Heart left ventricle (tissue), 16 donors: ENCODE measurements around the gene PIAS4. TPM values are rescaled to one million over a fixed set of nuclear protein-coding genes. Genes with fewer than 3 reads are reported as not detected.

ENCODE experiments used
- ATAC-seq, 4 donors: fragments of 200-7000 bp; cut with Tn5 transposase; one replicate each; pipeline ENCODE4 v1.9.1; 2020 to 2022; ENCODE audit warnings: moderate library complexity in 4 of 4, mild to moderate bottlenecking in 3 of 4, moderate number of reproducible peaks in 1 of 4
- DNase-seq, 5 donors: peaks; one replicate each; pipeline ENCODE4 v3.0.0-alpha.2; 2020
- H3K27ac ChIP-seq, 12 donors: fragments of 200-600 bp; sonication (generic) in 4 of 12; one replicate each; pipeline versions ENCODE4 v1.5.0 to v1.8.0; 2016 to 2022; ENCODE audit warnings: mild to moderate bottlenecking in 2 of 12
- H3K27me3 ChIP-seq, 9 donors: fragments of 200-600 bp; sonication (generic) in 2 of 9; one replicate each; pipeline versions ENCODE4 v1.5.1 to v1.8.0; 2016 to 2022; ENCODE audit warnings: mild to moderate bottlenecking in 3 of 9
- H3K36me3 ChIP-seq, 9 donors: fragments of 200-600 bp; sonication (generic) in 2 of 9; one replicate each; pipeline versions ENCODE4 v1.5.0 to v1.8.0; 2018 to 2022; ENCODE audit warnings: mild to moderate bottlenecking in 2 of 9
- H3K4me1 ChIP-seq, 12 donors: fragments of 200-600 bp; sonication (generic) in 4 of 12; one replicate each; pipeline versions ENCODE4 v1.5.0 to v1.8.0; 2016 to 2022; ENCODE audit warnings: mild to moderate bottlenecking in 3 of 12
- H3K4me3 ChIP-seq, 12 donors: fragments of 200-600 bp; sonication (generic) in 4 of 12; one replicate each; pipeline versions ENCODE4 v1.5.0 to v1.8.0; 2017 to 2022; ENCODE audit warnings: mild to moderate bottlenecking in 9 of 12, moderate library complexity in 4 of 12
- H3K9me3 ChIP-seq, 12 donors: fragments of 200-600 bp; sonication (generic) in 4 of 12; one replicate each; pipeline versions ENCODE4 v1.5.0 to v1.8.0; 2016 to 2022; ENCODE audit warnings: mild to moderate bottlenecking in 1 of 12
- POLR2A ChIP-seq, 2 donors: fragments of 450-650 bp; IDR thresholded peaks; one replicate each; pipeline ENCODE4 v1.6.1; 2017; ENCODE audit warnings: antibody characterized with exemption in 2 of 2, mild to moderate bottlenecking in 2 of 2, moderate library complexity in 2 of 2
- WGBS, 4 donors: extraction: QIAGEN DNeasy Blood & Tissue Kit in 2 of 4; methylation state at CpG; one replicate each; pipeline versions ENCODE4 v1.1.5 to v1.1.7; 2013 to 2018; 5-methylcytosine and 5-hydroxymethylcytosine counted together
- intact Hi-C, 10 donors: fragments of 100-400 bp; cut with DNase I; formaldehyde crosslinking; loops; one replicate each; pipeline versions ENCODE4 v1.11.1 to v1.14.2; 2022
- polyA plus RNA-seq, 2 donors: library from polyadenylated mRNA; stranded (reverse); fragments of 200-250 nt; gene quantifications; one replicate each; pipeline ENCODE4 v1.2.3, GENCODE V29; 2013
- total RNA-seq, 9 donors: library from RNA; depleted of rRNA in 2 of 9; stranded (reverse); fragments of >200 nt in 2 of 9; fragmentation: NEBNext Ultra II Directional in 3 of 9; extraction: Animal tissue kit (Norgen Biotek cat#: 25700) in 3 of 9; gene quantifications; one replicate each; pipeline versions ENCODE4 v1.1.0 to v1.2.4, GENCODE V29; 2016 to 2023
- TF ChIP-seq, protein P1 (sequence below), 12 donors: fragments of 200-600 bp; sonication (generic) in 4 of 12; IDR thresholded peaks; one replicate each; pipeline versions ENCODE4 v1.5.0 to v1.8.0; 2018 to 2022; ENCODE audit warnings: antibody characterized with exemption in 12 of 12, mild to moderate bottlenecking in 5 of 12
- donor health status: ischemic (EF 13 %, LVEDD 7.1; RV severe dilation, severe dysfunction).
- donor health status: healthy with polysubstance abuse.
- donor health status: DM: no; HTN: yes; CAD: no.
- donor health status: DM: no; HTN: no; CAD: no.
- donor health status: ischemic (EF 25% LVEDD 6.9; RV normal size, moderate dysfunction).
- donor health status: ischemic (EF 25% LVEDD 5.7; RV mildly dilated, moderate dysfunction).
- donor health status: healthy.
- donor health status: DM: yes; HTN: yes; CAD: no.
- donor health status: ischemic (EF 35%, LVEDD 5.7; RV mildly dilated, moderate dysfunction).
- donor health status: nonischemic (EF 11% LVEDD 7.7; RV severe dilation, severe dysfunction).
- donor health status: DM: yes; HTN: yes; CAD: no.
- donor health status: PGD.
- donor health status: ischemic (EF 29% LVEDD 5.4; RV normal size, mild dysfunction).
- donor health status: nonischemic (EF 23%, LVEDD 6.1; RV moderate dilation, normal function).

The PIAS4 gene
- total and polyA plus RNA-seq, 11 donors: 12.3 to 19.1 (median 15.3) TPM

DNA sequence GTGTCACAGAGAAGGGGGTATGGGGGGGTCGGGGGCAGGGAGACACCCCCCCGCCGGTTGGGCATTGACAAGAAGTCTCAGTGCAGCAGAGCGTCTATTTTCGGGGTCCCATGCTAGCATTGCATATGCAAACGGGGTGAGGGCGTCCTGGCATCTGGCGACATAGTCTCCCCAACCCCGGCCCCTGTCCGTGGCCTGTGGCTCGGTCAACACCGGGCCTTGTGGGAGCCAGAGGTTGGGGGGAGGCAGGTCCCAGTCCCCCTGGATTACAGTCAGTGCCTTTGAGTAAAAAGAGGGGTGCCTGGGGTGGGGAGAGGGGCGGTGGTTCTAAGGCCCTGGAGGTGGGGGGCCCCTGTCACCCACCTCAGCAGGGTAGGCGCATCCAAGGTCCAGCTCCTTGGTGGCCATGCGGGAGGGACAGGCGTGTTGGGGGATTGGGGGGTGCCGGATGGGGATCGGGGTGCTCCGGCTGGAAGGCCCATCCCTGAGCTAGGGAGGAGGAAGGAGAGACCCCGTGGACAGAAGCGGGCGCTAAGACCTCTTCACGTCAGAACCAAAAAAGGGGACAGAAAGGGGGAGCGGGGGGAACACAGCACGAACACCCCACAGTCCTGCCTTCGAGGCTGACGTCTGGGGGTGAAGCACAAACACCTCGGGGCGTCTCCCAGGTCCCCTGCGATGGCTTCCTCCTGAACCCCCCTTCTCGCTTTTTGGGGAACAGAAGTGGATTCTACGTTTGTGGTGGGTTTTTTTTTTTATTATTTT, 38.2 kb downstream of the PIAS4 start:
- no peak for ATAC-seq
- WGBS, 4 donors: 90 to 92% (median 91%) methylated on average over 31 to 32 of the region's 32 CpGs
- intact Hi-C loops: no loop called here

DNA sequence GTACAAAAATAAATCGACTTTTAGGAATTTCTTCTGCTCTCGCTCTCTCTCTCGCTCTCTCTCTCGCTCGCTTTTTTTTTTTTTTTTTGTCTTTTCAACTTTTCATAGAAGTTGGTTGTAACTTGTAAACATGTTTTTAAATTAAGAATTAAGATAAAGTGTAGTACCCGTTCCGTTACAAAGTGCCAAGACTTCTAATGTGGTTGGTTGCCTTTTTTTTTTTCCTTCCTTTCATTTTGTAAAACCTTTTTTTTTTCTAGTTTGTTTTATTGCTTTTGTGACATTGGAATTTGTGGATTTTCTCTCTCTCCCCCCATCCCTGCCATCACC, 38.8 kb downstream of the PIAS4 start:
- H3K27ac ChIP-seq: no peak overlapping the region
- no peak for DNase-seq
- WGBS, 4 donors: 83 to 87% (median 85%) methylated on average over 7 of the region's 7 CpGs
- no peak overlapping the region for H3K4me3 ChIP-seq
- H3K36me3 ChIP-seq: peaks cover 0 to 70% (median 48%) of the 10 kb centered on the region in 9 donors
- no peak for TF ChIP-seq POLR2A (IDR thresholded peaks at IDR 0.05)
- TF ChIP-seq, protein P1, sequence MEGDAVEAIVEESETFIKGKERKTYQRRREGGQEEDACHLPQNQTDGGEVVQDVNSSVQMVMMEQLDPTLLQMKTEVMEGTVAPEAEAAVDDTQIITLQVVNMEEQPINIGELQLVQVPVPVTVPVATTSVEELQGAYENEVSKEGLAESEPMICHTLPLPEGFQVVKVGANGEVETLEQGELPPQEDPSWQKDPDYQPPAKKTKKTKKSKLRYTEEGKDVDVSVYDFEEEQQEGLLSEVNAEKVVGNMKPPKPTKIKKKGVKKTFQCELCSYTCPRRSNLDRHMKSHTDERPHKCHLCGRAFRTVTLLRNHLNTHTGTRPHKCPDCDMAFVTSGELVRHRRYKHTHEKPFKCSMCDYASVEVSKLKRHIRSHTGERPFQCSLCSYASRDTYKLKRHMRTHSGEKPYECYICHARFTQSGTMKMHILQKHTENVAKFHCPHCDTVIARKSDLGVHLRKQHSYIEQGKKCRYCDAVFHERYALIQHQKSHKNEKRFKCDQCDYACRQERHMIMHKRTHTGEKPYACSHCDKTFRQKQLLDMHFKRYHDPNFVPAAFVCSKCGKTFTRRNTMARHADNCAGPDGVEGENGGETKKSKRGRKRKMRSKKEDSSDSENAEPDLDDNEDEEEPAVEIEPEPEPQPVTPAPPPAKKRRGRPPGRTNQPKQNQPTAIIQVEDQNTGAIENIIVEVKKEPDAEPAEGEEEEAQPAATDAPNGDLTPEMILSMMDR (IDR thresholded peaks at IDR 0.05): no peak
- H3K4me1 ChIP-seq: peaks cover 0 to 31% (median 15%) of the 10 kb centered on the region in 12 donors
- H3K9me3 ChIP-seq: no peaks in the 10 kb centered on the region
- ATAC-seq: no peak
- intact Hi-C loops: no loop called here
- no peaks in the 10 kb centered on the region for H3K27me3 ChIP-seq

More for the DNA sequence above, 38.2 kb downstream of the PIAS4 start:
- Histone ChIP-seq H3K9me3 (no peaks in the 10 kb centered on the region), H3K4me3 (no peak overlapping the region), H3K27ac (peak overlapping the region in 1 of 12 donors; percentile 38), H3K4me1 (peaks cover 0 to 30% (median 15%) of the 10 kb centered on the region in 12 donors), H3K36me3 (peaks cover 0 to 69% (median 50%) of the 10 kb centered on the region in 9 donors), H3K27me3 (no peaks in the 10 kb centered on the region)
- TF ChIP-seq, protein P1 (IDR thresholded peaks at IDR 0.05): no peak
- TF ChIP-seq POLR2A (IDR thresholded peaks at IDR 0.05): no peak
- DNase-seq: no peak

DNA sequence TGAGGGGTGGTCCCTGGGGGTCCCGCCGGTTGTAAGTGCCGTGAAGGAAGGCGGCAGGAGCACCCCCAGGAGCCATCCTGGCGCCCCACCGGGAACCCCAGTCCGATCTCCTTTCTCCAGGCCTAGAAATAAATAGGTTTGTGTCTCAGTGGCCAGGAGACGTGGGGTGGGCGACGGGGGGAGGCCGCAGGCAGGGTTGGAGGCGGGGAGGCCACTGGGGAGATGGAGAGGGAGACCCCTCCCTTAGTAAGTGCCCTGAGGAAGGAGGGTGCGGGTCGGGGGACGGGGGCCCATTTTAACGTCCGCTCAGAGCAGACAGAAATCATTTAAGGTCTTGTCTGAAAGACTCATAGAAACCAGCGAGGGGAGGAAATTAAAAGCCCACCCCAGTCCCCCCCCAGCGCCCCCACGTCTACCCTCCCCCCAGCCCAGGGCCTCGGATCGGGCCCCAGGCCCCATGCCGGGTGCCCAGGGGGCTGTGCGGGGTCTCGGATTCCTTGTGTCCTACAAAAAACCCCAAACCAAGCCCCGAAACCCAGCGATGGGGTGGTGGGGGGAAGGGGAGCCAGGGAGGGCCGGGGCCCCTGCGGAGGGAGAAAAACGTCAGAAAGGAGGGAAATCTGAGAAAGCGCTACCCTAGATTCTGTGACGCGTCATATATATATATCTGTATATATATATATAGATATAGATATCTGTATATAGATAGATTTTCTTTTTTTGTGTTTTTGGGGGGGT, 39.6 kb downstream of the PIAS4 start:
- no peak for ATAC-seq
- TF ChIP-seq POLR2A (IDR thresholded peaks at IDR 0.05): no peak
- TF ChIP-seq, protein P1 (IDR thresholded peaks at IDR 0.05): no peak
- H3K27ac ChIP-seq: no peak overlapping the region
- H3K36me3 ChIP-seq: peaks cover 0 to 71% (median 48%) of the 10 kb centered on the region in 9 donors
- no peak overlapping the region for H3K4me3 ChIP-seq
- H3K27me3 ChIP-seq: no peaks in the 10 kb centered on the region
- 86 to 91% (median 89%) methylated on average over 33 of the region's 33 CpGs for WGBS, 4 donors
- no peak for DNase-seq
- intact Hi-C loops: no loop called here
- H3K9me3 ChIP-seq: no peaks in the 10 kb centered on the region
- H3K4me1 ChIP-seq: peaks cover 0 to 39% (median 18%) of the 10 kb centered on the region in 12 donors

DNA sequence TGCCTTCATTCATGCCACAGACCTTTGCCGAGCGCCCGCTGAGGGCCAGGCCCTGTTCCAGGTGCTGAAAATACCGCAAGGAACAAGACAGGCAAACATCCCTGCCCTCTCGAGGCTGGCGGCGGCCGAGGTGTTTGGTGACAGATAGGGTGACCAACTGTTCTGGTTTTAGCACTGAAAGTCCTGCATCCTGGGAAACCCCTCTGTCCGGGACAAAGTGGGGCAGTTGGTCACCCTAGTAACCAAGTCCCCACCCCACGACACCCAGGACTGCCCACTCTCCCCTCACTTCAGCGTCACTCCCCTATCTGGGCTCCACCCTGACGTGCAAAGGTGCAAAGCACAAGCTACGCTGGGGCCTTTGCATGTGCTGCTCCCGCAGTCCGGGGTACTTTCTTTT, 41.9 kb downstream of the PIAS4 start:
- Histone ChIP-seq H3K4me3 (no peak overlapping the region), H3K27ac (peak overlapping the region in 5 of 12 donors; percentile 43 to 71 (median 53)), H3K27me3 (no peaks in the 10 kb centered on the region), H3K9me3 (no peaks in the 10 kb centered on the region), H3K4me1 (peaks cover 0 to 51% (median 30%) of the 10 kb centered on the region in 12 donors), H3K36me3 (peaks cover 0 to 92% (median 66%) of the 10 kb centered on the region in 9 donors)
- no peak for TF ChIP-seq POLR2A (IDR thresholded peaks at IDR 0.05)
- TF ChIP-seq, protein P1 (IDR thresholded peaks at IDR 0.05): peak in 1 of 12 donors; percentile 8
- DNase-seq (peak in 4 of 5 donors; percentile 57 to 80 (median 70)), ATAC-seq (peak; percentile 77 to 82 (median 80))
- 37 to 56% (median 51%) methylated on average over 12 to 15 of the region's 15 CpGs for WGBS, 4 donors
- intact Hi-C loops: no loop called here
